HG03442 (cell line): ENCODE results near the gene STARD10.

ENCODE experiments used
- ATAC-seq: cut with Tn5 transposase; IDR thresholded peaks from one replicate; pipeline ENCODE4 v1.9.1; 2021; ENCODE audit warnings: mild to moderate bottlenecking, moderate library complexity; ENCODE audit not compliant: unreplicated experiment

The STARD10 gene

GRCh38 chr11:72793425-72794367, at the start of gene STARD10:
TSS of gene STARD10 (minus strand) at chr11:72794047. CDS start at chr11:72781181, 12,866 bp downstream.
- peak; percentile 84 for ATAC-seq

GRCh38 chr11:72842653-72843330, 48.9 kb upstream of the STARD10 start:
- ATAC-seq: no peak

- ATAC-seq: no peak
These were observed 48.3 kb upstream of the STARD10 start for GRCh38 chr11:72842126-72842525.

- ATAC-seq: no peak
These were observed 47.5 kb upstream of the STARD10 start for GRCh38 chr11:72841397-72841796.

GRCh38 chr11:72840780-72841179, 46.9 kb upstream of the STARD10 start:
- no peak for ATAC-seq

- ATAC-seq: no peak
These were observed 45.0 kb upstream of the STARD10 start for GRCh38 chr11:72838691-72839305.

GRCh38 chr11:72836111-72836510, 42.3 kb upstream of the STARD10 start:
- ATAC-seq: no peak

GRCh38 chr11:72834905-72835304, 41.1 kb upstream of the STARD10 start:
- ATAC-seq: no peak

- ATAC-seq: no peak
These were observed 40.1 kb upstream of the STARD10 start for GRCh38 chr11:72833811-72834493.

- ATAC-seq: no peak
These were observed 39.4 kb upstream of the STARD10 start for GRCh38 chr11:72833083-72833733.

- no peak for ATAC-seq
These were observed 38.6 kb upstream of the STARD10 start for GRCh38 chr11:72832301-72833082.

- no peak for ATAC-seq
These were observed 37.9 kb upstream of the STARD10 start for GRCh38 chr11:72831521-72832300.

- no peak for ATAC-seq
These were observed 36.2 kb upstream of the STARD10 start for GRCh38 chr11:72829884-72830533.

GRCh38 chr11:72829178-72829577, 35.3 kb upstream of the STARD10 start:
- ATAC-seq: no peak

GRCh38 chr11:72828692-72829101, 34.9 kb upstream of the STARD10 start:
- no peak for ATAC-seq

GRCh38 chr11:72828081-72828567, 34.3 kb upstream of the STARD10 start:
- no peak for ATAC-seq

- ATAC-seq: peak; percentile 42
These were observed 33.8 kb upstream of the STARD10 start for GRCh38 chr11:72827656-72828055.

GRCh38 chr11:72826942-72827480, 33.2 kb upstream of the STARD10 start:
- no peak for ATAC-seq
